DMS79 treated with DMSO at 0.1 percent for 48 hours (cell line): ENCODE results near the gene ANKS4B.
"Not testable (repeated sequence)": the region's sequence is repeated elsewhere in the genome, so short reads cannot be mapped to it uniquely, and the experiment has no call there.

Experiments used
- DNase-seq: peaks from one replicate; lab custom pipeline; 2025; lab: John Stamatoyannopoulos, UW

The ANKS4B gene

GRCh38 chr16:21233521-21234150, at the start of gene ANKS4B:
Gene ANKS4B, plus strand, starts transcription at chr16:21233699. Its CDS starts 39 bp downstream, at chr16:21233738.
- no peak for DNase-seq

- no peak for DNase-seq
These were observed 49.5 kb upstream of the ANKS4B start for GRCh38 chr16:21183995-21184394.

GRCh38 chr16:21184834-21185233, 48.7 kb upstream of the ANKS4B start:
- no peak for DNase-seq

GRCh38 chr16:21185659-21186325, 47.7 kb upstream of the ANKS4B start:
- DNase-seq: no peak

- DNase-seq: no peak
These were observed 47.2 kb upstream of the ANKS4B start for GRCh38 chr16:21186326-21186691.

GRCh38 chr16:21189311-21189710, 44.2 kb upstream of the ANKS4B start:
- no peak for DNase-seq

- no peak for DNase-seq
These were observed 43.5 kb upstream of the ANKS4B start for GRCh38 chr16:21190013-21190412.

- no peak for DNase-seq
These were observed 42.9 kb upstream of the ANKS4B start for GRCh38 chr16:21190599-21190998.

- DNase-seq: no peak
These were observed 40.5 kb upstream of the ANKS4B start for GRCh38 chr16:21192991-21193390.

- peak; percentile 14 for DNase-seq
These were observed 38.7 kb upstream of the ANKS4B start for GRCh38 chr16:21194771-21195301.

- DNase-seq: not testable (repeated sequence)
These were observed 38.2 kb upstream of the ANKS4B start for GRCh38 chr16:21195330-21195729.

- DNase-seq: no peak
These were observed 36.4 kb upstream of the ANKS4B start for GRCh38 chr16:21197112-21197511.

- no peak for DNase-seq
These were observed 35.9 kb upstream of the ANKS4B start for GRCh38 chr16:21197621-21198020.

- no peak for DNase-seq
These were observed 33.8 kb upstream of the ANKS4B start for GRCh38 chr16:21199607-21200218.

GRCh38 chr16:21203155-21203797, 30.2 kb upstream of the ANKS4B start:
- no peak for DNase-seq

- no peak for DNase-seq
These were observed 28.2 kb upstream of the ANKS4B start for GRCh38 chr16:21205303-21205702.

GRCh38 chr16:21206550-21206949, 26.9 kb upstream of the ANKS4B start:
- no peak for DNase-seq

- DNase-seq: no peak
These were observed 24.9 kb upstream of the ANKS4B start for GRCh38 chr16:21208446-21209230.

- DNase-seq: no peak
These were observed 22.0 kb upstream of the ANKS4B start, which contains the start of gene ZP2 for GRCh38 chr16:21211486-21211885. Gene ZP2, minus strand, starts transcription at chr16:21211574. Its CDS starts 27 bp downstream, at chr16:21211547.

- DNase-seq: no peak
These were observed 19.4 kb upstream of the ANKS4B start for GRCh38 chr16:21214086-21214485.

GRCh38 chr16:21217121-21217520, 16.4 kb upstream of the ANKS4B start:
- DNase-seq: no peak

- DNase-seq: no peak
These were observed 15.3 kb upstream of the ANKS4B start for GRCh38 chr16:21218153-21218552.
